H9 (cell line): ENCODE measurements around the gene COL4A1. TPM values are rescaled to one million over a fixed set of nuclear protein-coding genes. Genes with fewer than 3 reads are reported as not detected.

Experiments
- DNase-seq: peaks from one replicate; pipeline ENCODE4 v3.0.0-alpha.2; 2017
- H2AFZ ChIP-seq: one replicate; pipeline ENCODE4 v1.6.1; 2013; ENCODE audit warnings: mild to moderate bottlenecking, low read length, control low read depth, moderate library complexity
- H2AK5ac ChIP-seq: 2 replicates; pipeline ENCODE4 v1.6.1; 2013; ENCODE audit warnings: low read length, control low read depth, mixed read lengths; ENCODE audit not compliant: insufficient read length
- H2BK120ac ChIP-seq: one replicate; pipeline ENCODE4 v1.6.1; 2013; ENCODE audit warnings: low read depth, mild to moderate bottlenecking, low read length, control low read depth, inconsistent platforms; ENCODE audit not compliant: poor library complexity, severe bottlenecking
- H2BK12ac ChIP-seq: 2 replicates; pipeline ENCODE4 v1.6.1; 2013; ENCODE audit warnings: low read length, control low read depth, mixed read lengths, low read depth; ENCODE audit not compliant: insufficient read length
- H2BK15ac ChIP-seq: 2 replicates; pipeline ENCODE4 v1.6.1; 2013; ENCODE audit warnings: low read depth, low read length, control low read depth
- H2BK20ac ChIP-seq: one replicate; pipeline ENCODE4 v1.6.1; 2013; ENCODE audit warnings: low read depth, mild to moderate bottlenecking, low read length, control low read depth, inconsistent platforms; ENCODE audit not compliant: poor library complexity, severe bottlenecking
- H2BK5ac ChIP-seq: 2 replicates; pipeline ENCODE4 v1.6.1; 2013; ENCODE audit warnings: low read length, control low read depth, mixed read lengths; ENCODE audit not compliant: insufficient read length
- H3K14ac ChIP-seq: 2 replicates; pipeline ENCODE4 v1.6.1; 2013; ENCODE audit warnings: low read length, control low read depth; ENCODE audit not compliant: insufficient read depth
- H3K18ac ChIP-seq: 2 replicates; pipeline ENCODE4 v1.6.1; 2013; ENCODE audit warnings: low read depth, mild to moderate bottlenecking, mixed read lengths, low read length, control low read depth; ENCODE audit not compliant: insufficient read length
- H3K23ac ChIP-seq: 2 replicates; pipeline ENCODE4 v1.6.1; 2013; ENCODE audit warnings: low read length, control low read depth, mixed read lengths, low read depth; ENCODE audit not compliant: insufficient read length
- H3K23me2 ChIP-seq: 2 replicates; pipeline ENCODE4 v1.6.1; 2013; ENCODE audit warnings: low read depth, mild to moderate bottlenecking, mixed read lengths, low read length, control low read depth; ENCODE audit not compliant: insufficient read length, poor library complexity, severe bottlenecking
- H3K27ac ChIP-seq: 2 replicates; pipeline ENCODE4 v1.5.1; 2013; ENCODE audit warnings: low read length, control low read depth, mixed read lengths, low read depth; ENCODE audit not compliant: insufficient read length
- H3K27me3 ChIP-seq: 2 replicates; pipeline ENCODE4 v1.6.1; 2013; ENCODE audit warnings: low read length, control low read depth, inconsistent platforms; ENCODE audit not compliant: insufficient read depth
- H3K4ac ChIP-seq: 2 replicates; pipeline ENCODE4 v1.6.1; 2013; ENCODE audit warnings: low read depth, mild to moderate bottlenecking, control low read depth, inconsistent platforms, low read length, moderate library complexity
- H3K4me1 ChIP-seq: 2 replicates; pipeline ENCODE4 v1.6.1; 2013; ENCODE audit warnings: low read length, control low read depth, inconsistent platforms; ENCODE audit not compliant: insufficient read depth
- H3K4me2 ChIP-seq: 2 replicates; pipeline ENCODE4 v1.6.1; 2013; ENCODE audit warnings: low read length, control low read depth, mixed read lengths; ENCODE audit not compliant: insufficient read length, insufficient read depth
- H3K56ac ChIP-seq: 2 replicates; pipeline ENCODE4 v1.6.1; 2013; ENCODE audit warnings: low read depth, mild to moderate bottlenecking, mixed read lengths, low read length, control low read depth; ENCODE audit not compliant: insufficient read length
- H3K79me1 ChIP-seq: 2 replicates; pipeline ENCODE4 v1.6.1; 2013; ENCODE audit warnings: low read depth, mild to moderate bottlenecking, moderate library complexity, low read length, control low read depth, inconsistent platforms; ENCODE audit not compliant: insufficient read depth, poor library complexity, severe bottlenecking
- H3K79me2 ChIP-seq: 2 replicates; pipeline ENCODE4 v1.6.1; 2013; ENCODE audit warnings: low read length, control low read depth, inconsistent platforms; ENCODE audit not compliant: insufficient read depth
- H3K9ac ChIP-seq: 2 replicates; pipeline ENCODE4 v1.6.1; 2013; ENCODE audit warnings: low read length, control low read depth, mixed read lengths; ENCODE audit not compliant: insufficient read length; ENCODE audit errors: extremely low read depth
- H3K9me3 ChIP-seq: one replicate; pipeline ENCODE4 v1.6.1; 2013; ENCODE audit warnings: low read depth, low read length, inconsistent platforms; ENCODE audit not compliant: control insufficient read depth
- H3T11ph ChIP-seq: one replicate; pipeline ENCODE4 v1.6.1; 2013; ENCODE audit warnings: mild to moderate bottlenecking, low read length, control low read depth, inconsistent platforms
- H4K20me1 ChIP-seq: one replicate; pipeline ENCODE4 v1.6.1; 2013; ENCODE audit not compliant: control insufficient read depth, insufficient read length, insufficient read depth
- H4K5ac ChIP-seq: 2 replicates; pipeline ENCODE4 v1.6.1; 2013; ENCODE audit warnings: low read depth, mild to moderate bottlenecking, mixed read lengths, low read length, control low read depth; ENCODE audit not compliant: insufficient read length
- H4K8ac ChIP-seq: replicated peaks from 2 replicates; pipeline ENCODE4 v1.6.1; 2013; ENCODE audit warnings: low read length, control low read depth, mixed read lengths, low read depth; ENCODE audit not compliant: insufficient read length
- H4K91ac ChIP-seq: 2 replicates; pipeline ENCODE4 v1.6.1; 2013; ENCODE audit warnings: low read depth, mild to moderate bottlenecking, moderate library complexity, mixed read lengths, low read length, control low read depth; ENCODE audit not compliant: insufficient read length
- H3K27ac Mint-ChIP-seq, 3 experiments: 2 replicates in 2 of 3; 3 replicates in 1 of 3; pipeline ENCODE4 v1.8.0; 2020 to 2021; ENCODE audit warnings: mixed read lengths in 3 of 3, mild to moderate bottlenecking in 1 of 3, moderate library complexity in 1 of 3
- H3K27me3 Mint-ChIP-seq: 2 replicates; pipeline ENCODE4 v1.8.0; 2021; ENCODE audit warnings: low read depth, mild to moderate bottlenecking, moderate library complexity, mixed read lengths
- H3K36me3 Mint-ChIP-seq, 3 experiments: 2 replicates in 2 of 3; 3 replicates in 1 of 3; pipeline ENCODE4 v1.8.0; 2020 to 2021; ENCODE audit warnings: low read depth in 3 of 3, mixed read lengths in 3 of 3; ENCODE audit not compliant: insufficient read depth in 1 of 3
- H3K4me1 Mint-ChIP-seq, 2 experiments: 2 replicates each; pipeline ENCODE4 v1.8.0; 2020; ENCODE audit warnings: mixed read lengths in 2 of 2
- H3K4me3 Mint-ChIP-seq, 2 experiments: 2 replicates in 1 of 2; 3 replicates in 1 of 2; pipeline ENCODE4 v1.8.0; 2020 to 2021; ENCODE audit warnings: mild to moderate bottlenecking in 2 of 2, mixed read lengths in 2 of 2, moderate library complexity in 1 of 2
- H3K9me3 Mint-ChIP-seq, 2 experiments: 2 replicates in 1 of 2; 3 replicates in 1 of 2; pipeline ENCODE4 v1.8.0; 2020; ENCODE audit warnings: mild to moderate bottlenecking in 2 of 2, mixed read lengths in 2 of 2, moderate library complexity in 1 of 2
- CTCF ChIP-seq: fragments of 200-600 bp; sonication (generic); conservative IDR thresholded peaks from 3 replicates; pipeline ENCODE4 v1.8.0; 2021; ENCODE audit warnings: antibody characterized with exemption, mild to moderate bottlenecking
- WGBS: extraction: QIAGEN DNeasy Blood & Tissue Kit; methylation state at CpG from one replicate; pipeline ENCODE4 v1.1.7; 2013; ENCODE audit warnings: missing lambda C conversion rate, low lambda C conversion rate, mixed read lengths; ENCODE audit not compliant: insufficient read length; ENCODE audit errors: extremely low coverage; 5-methylcytosine and 5-hydroxymethylcytosine counted together
- total RNA-seq: library from RNA; stranded (reverse); gene quantifications from 2 replicates; pipeline ENCODE4 v1.2.1, GENCODE V29; 2021

Gene COL4A1
- total RNA-seq, 1 experiment from 2014 or later: 73.1 TPM

- H3K27ac Mint-ChIP-seq: peak overlapping the region in 1 of 3 experiments; percentile 70; a peak in 2 of 7 replicates
Measured at GRCh38 chr13:110225609-110226574, 81.1 kb downstream of the COL4A1 start.

More at GRCh38 chr13:110225609-110226574, 81.1 kb downstream of the COL4A1 start:
- Histone ChIP-seq H2BK12ac (no peak overlapping the region), H3K9me3 (no peaks in the 10 kb centered on the region), H3K4me1 (no peaks in the 10 kb centered on the region; the same call in 1 of the 2 replicates), H3K14ac (no peak overlapping the region), H2BK5ac (no peak overlapping the region), H3T11ph (no peak overlapping the region), H3K56ac (no peak overlapping the region), H3K18ac (no peak overlapping the region), H2BK15ac (no peak overlapping the region), H4K5ac (no peak overlapping the region), H3K4ac (no peak overlapping the region), H3K27ac (no peak overlapping the region), H3K23ac (no peak overlapping the region), H2BK20ac (no peak overlapping the region), H2BK120ac (no peak overlapping the region), H3K9ac (no peak overlapping the region), H3K23me2 (no peaks in the 10 kb centered on the region), H3K79me2 (no peaks in the 10 kb centered on the region), H2AFZ (no peak overlapping the region), H3K27me3 (no peaks in the 10 kb centered on the region), H4K20me1 (no peaks in the 10 kb centered on the region), H4K91ac (no peak overlapping the region), H3K4me2 (no peak overlapping the region), H2AK5ac (no peak overlapping the region), H3K79me1 (no peaks in the 10 kb centered on the region), H4K8ac (no peak overlapping the region)
- WGBS: no CpG with 5 or more reads among the region's 12 CpGs
- H3K4me1 Mint-ChIP-seq: peaks cover 5 to 10% of the 10 kb centered on the region in 2 experiments; a peak in 3 of 4 replicates
- no peak for DNase-seq
- H3K4me3 Mint-ChIP-seq: no peak overlapping the region
- H3K9me3 Mint-ChIP-seq: no peaks in the 10 kb centered on the region
- H3K27me3 Mint-ChIP-seq: no peaks in the 10 kb centered on the region
- no peak for TF ChIP-seq CTCF
- H3K36me3 Mint-ChIP-seq: no peaks in the 10 kb centered on the region; a peak in 1 of 7 replicates
